Measurements from ENCODE around the gene NSUN6.
"Not testable (repeated sequence)": the region's sequence is repeated elsewhere in the genome, so short reads cannot be mapped to it uniquely, and the experiment has no call there.

The NSUN6 gene

DNA sequence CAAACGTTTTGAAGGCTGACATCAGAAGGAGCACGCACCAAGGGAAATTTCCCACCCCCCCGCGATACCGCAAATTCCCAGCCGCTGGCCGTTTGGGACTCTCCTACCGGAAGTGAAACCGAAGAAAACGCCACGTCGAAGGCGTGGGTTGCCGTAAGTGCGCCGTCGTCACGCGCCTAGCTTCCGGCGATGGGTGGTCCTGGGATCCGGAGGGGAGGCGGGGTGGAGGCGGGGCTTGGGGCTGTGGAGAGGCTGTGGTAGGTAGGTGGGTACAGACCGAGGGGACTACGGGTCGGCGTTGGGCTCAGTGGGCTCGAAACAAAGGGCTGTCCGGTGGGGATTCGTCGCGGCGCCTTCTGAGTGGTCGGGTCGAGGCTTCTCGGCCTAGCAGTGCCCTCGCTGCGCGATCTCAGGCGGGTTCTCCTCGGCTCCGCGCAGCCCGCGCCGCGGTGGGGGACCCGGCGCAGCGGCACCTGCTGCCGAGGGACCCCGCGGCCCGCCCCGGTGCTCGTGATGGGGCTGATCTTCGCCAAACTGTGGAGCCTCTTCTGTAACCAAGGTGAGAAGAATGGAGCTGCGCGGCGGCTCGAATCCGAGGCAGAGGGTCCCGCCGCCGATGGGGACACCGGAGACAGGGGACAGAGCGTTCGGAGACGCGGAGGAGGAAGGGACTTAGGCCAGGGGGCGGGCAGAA, 7.9 kb upstream of the NSUN6 start, which contains the start of gene ARL5B:
ARL5B (plus strand) TSS at position 307 of the 694 bp plus-strand sequence; CDS start at position 514, 207 bp downstream.
- peak; percentile 95 for DNase-seq (ENCODE audit: low spot score)

GRCh38 chr10:18658271-18659124, 7.1 kb upstream of the NSUN6 start:
- DNase-seq (ENCODE audit: low spot score): no peak

GRCh38 chr10:18656724-18657123, 5.3 kb upstream of the NSUN6 start:
- no peak for DNase-seq (ENCODE audit: low spot score)

GRCh38 chr10:18653112-18653511, 1.7 kb upstream of the NSUN6 start:
- DNase-seq (ENCODE audit: low spot score): no peak

DNA sequence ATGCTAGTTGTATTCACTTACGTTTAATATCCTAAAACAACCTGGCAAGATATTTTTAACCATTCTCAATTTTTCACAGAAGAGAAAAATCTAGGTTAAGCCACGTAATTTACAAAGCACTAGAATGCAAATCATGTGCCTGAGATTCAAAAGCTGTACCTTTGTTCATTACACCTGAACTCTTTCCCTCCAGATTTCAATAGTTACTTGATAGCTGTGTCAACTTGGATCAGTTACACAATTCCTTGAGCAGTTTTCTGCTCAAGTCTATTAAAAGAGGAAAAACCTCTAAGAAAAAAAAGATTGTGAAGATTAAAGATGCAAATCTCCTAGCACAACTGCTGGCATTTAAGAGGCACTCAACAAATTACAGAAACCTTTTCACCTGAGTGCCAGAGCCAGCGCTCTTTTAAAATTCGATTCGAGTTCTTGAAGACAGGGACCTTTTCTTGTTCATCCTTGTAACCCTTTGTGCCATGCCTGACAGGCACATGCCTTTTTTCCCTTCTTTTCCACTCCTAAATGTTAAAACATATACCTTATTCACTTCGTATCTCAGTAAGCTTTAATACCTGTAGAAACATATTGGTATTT, 886 bp downstream of the NSUN6 start:
- no peak for DNase-seq (ENCODE audit: low spot score)

DNA sequence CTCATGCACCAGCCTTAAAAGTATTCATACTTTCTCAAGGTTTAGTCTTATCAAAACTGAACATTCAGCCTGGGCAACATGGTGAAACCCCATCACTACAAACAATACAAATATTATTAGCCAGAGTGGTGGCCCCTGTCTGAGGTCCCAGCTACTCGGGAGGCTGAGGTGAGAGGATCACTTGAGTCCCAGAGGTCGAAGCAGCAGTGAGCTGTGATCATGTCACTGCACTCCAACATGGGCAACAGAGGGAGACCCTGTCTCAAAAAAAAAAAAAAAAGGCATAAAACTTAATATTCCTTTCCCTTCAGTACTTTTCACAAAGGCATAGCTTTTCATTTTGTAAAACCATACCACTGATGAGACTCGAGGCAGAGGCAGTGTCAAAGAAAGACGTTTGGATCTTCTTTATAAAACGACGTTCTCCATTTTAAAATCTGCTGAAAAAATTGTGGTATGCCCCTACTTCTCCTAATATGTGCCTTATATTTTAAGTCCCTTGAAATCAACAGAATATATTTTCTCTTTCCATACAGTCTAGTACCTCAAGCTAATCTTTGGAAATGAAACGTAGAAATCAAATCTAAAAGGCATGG, 1.9 kb downstream of the NSUN6 start:
- DNase-seq (ENCODE audit: low spot score): no peak

DNA sequence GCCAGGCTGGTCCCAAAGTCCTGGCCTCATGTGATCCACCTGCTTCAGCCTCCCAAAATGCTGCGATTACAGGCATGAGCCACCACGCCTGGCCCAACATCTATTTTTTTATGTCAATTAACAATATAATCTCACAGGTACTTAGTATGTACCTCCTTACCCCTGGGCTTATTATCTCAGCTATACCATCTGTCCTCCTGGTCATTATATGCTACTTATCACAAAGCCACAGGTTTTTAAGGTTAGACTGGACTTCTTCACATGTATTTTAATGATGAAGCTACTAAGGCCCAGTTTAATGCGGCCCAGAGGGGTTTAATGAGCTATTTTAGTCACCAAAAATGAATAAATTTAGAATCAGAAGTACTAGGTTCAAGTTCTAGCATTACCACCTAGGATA, 3.4 kb downstream of the NSUN6 start:
- no peak for DNase-seq (ENCODE audit: low spot score)

- no peak for DNase-seq (ENCODE audit: low spot score)
These were observed 4.2 kb downstream of the NSUN6 start for GRCh38 chr10:18647151-18647550.

- not testable (repeated sequence) for DNase-seq (ENCODE audit: low spot score)
These were observed 11.7 kb downstream of the NSUN6 start for GRCh38 chr10:18639719-18640118.

GRCh38 chr10:18637400-18637799, 14.0 kb downstream of the NSUN6 start:
- not testable (repeated sequence) for DNase-seq (ENCODE audit: low spot score)

DNA sequence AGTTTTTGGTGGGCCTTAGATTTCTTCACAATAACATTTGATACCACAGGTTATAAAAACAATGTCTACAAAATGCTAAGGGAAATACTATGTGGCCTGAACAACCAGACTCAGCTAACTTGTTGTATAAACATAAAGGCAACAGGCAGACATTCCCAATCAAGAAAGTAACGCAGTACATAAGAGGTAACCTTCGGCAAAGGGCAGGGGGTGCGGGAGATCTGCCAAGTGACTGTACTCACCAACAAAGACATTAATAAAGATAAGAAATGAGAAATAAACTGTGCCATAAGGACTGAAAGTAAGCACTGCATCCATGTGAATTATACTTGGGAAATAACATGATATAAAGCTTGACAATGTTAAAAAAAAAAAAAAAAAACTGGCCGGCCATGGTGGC, 15.4 kb downstream of the NSUN6 start:
- no peak for DNase-seq (ENCODE audit: low spot score)

- not testable (repeated sequence) for DNase-seq (ENCODE audit: low spot score)
These were observed 18.9 kb downstream of the NSUN6 start for GRCh38 chr10:18632500-18632899.

GRCh38 chr10:18627452-18628018, 23.9 kb downstream of the NSUN6 start:
- not testable (repeated sequence) for DNase-seq (ENCODE audit: low spot score)

GRCh38 chr10:18625886-18626285, 25.5 kb downstream of the NSUN6 start:
- DNase-seq (ENCODE audit: low spot score): no peak

GRCh38 chr10:18623671-18624070, 27.7 kb downstream of the NSUN6 start:
- DNase-seq (ENCODE audit: low spot score): not testable (repeated sequence)

DNA sequence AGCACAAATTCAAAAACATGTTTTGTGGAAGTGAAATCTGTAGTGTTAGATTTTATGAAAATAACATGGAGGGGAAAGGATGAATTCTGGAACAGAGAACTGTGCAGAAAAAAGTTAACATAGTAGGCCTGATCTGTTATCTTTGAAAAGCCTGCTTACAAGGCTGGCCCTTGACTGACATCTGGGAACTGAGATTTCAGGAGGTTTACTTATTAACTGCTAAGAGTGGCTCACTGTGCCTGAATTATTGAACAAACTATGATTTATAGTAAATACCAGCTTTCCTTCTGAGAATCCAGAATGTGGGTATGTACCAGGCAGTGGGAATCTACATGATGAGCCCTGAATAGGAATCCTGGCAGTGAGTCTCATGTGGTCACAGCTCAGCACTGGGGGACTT, 30.5 kb downstream of the NSUN6 start:
- DNase-seq (ENCODE audit: low spot score): no peak

- DNase-seq (ENCODE audit: low spot score): no peak
These were observed 32.4 kb downstream of the NSUN6 start for GRCh38 chr10:18619016-18619415.

GRCh38 chr10:18616337-18616736, 35.0 kb downstream of the NSUN6 start:
- DNase-seq (ENCODE audit: low spot score): no peak

DNA sequence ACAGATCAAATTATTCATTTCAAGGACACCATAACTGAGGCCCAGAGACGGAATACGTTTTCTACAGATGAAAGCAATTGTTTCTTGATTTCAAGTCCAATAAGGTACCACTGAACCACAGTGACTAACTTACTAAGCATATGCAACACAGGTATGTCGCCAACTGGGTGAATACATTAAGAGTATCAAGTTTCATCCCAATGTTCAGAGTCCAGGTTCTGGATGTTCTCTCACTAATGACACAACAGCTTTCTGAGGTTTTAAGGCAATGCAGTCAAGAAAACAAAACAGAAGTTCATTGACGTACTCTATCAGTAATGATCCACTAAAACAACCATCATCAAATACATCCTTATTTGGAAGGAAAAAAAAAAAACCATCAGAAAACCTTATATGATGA, 35.8 kb downstream of the NSUN6 start:
- no peak for DNase-seq (ENCODE audit: low spot score)

DNA sequence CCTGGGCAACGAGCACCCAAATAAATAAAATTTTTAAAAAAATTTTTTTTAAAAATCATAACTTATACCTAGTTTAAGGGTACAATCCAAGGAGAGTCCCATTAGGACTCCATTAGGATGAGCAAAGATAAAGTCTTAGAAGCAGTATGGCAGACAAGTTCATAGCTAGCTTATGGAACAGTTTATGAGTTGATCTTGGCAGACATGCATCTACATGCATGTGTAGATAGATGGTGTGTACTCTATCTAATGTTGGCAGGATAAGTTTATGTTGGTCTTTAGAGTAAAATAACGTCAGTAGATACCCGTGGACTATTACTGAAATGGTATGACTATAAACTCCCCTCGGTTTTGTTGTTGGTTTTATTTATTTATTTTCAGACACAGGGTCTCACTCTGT, 40.2 kb downstream of the NSUN6 start:
- no peak for DNase-seq (ENCODE audit: low spot score)

GRCh38 chr10:18610517-18610916, 40.9 kb downstream of the NSUN6 start:
- peak; percentile 16 for DNase-seq (ENCODE audit: low spot score)

DNA sequence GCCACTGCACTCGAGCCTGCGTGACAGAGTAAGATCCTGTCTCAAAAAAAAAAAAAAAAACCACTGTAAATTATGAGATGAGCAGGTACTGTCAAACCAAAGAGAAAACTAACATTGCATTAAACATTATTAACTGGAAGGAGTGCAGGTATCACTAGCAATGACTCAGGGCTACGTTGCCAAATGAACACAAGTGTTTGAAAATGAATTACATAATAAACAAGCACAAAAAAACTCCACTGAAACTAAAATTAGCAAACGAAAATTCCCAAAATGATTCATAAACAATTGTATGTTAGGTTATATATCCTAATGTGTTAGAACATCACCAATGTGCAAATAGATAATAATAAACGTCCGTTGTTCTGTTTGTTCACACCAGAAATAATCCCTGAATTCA, 42.8 kb downstream of the NSUN6 start:
- no peak for DNase-seq (ENCODE audit: low spot score)

Measured in iPS-NIHi11 (cell line).